K562 (cell line): ENCODE results near the gene BAIAP2. TPM values are rescaled to one million over a fixed set of nuclear protein-coding genes. Genes with fewer than 3 reads are reported as not detected.

Source experiments
- EP400 ChIP-seq: fragments of 450-650 bp; IDR thresholded peaks from 2 replicates; pipeline ENCODE4 v1.6.1; 2017; ENCODE audit warnings: antibody characterized with exemption, mild to moderate bottlenecking, moderate library complexity
- FOS ChIP-seq: IDR thresholded peaks from 3 replicates; pipeline ENCODE4 v1.6.1; 2011; ENCODE audit not compliant: insufficient read length; ENCODE audit errors: extremely low read depth
- ILK ChIP-seq: fragments of 450-650 bp; IDR thresholded peaks from 2 replicates; pipeline ENCODE4 v1.6.1; 2016; ENCODE audit warnings: missing genetic modification characterization, low read depth, mild to moderate bottlenecking, missing compliant biosample characterization, moderate library complexity, borderline replicate concordance
- KLF10 ChIP-seq: fragments of 250-450 bp; sonication (Bioruptor Pico); IDR thresholded peaks from 2 replicates; pipeline ENCODE4 v1.6.1; 2021; ENCODE audit warnings: matching md5 sums
- MEF2A ChIP-seq: IDR thresholded peaks from 2 replicates; pipeline ENCODE4 v1.6.1; 2011; ENCODE audit warnings: low read depth, mild to moderate bottlenecking, low read length, moderate library complexity; ENCODE audit not compliant: control insufficient read depth
- RFX5 ChIP-seq: IDR thresholded peaks from 2 replicates; pipeline ENCODE4 v1.6.1; 2011; ENCODE audit warnings: low read depth, mild to moderate bottlenecking, improper control_type of control experiment, low read length
- SNIP1 ChIP-seq: fragments of 450-650 bp; IDR thresholded peaks from 2 replicates; pipeline ENCODE4 v1.7.1; 2017; ENCODE audit warnings: low read depth, mild to moderate bottlenecking
- TBP ChIP-seq: optimal IDR thresholded peaks from 2 replicates; pipeline ENCODE3; 2011; ENCODE audit warnings: low read depth, low read length, improper control_type of control experiment
- ZC3H8 ChIP-seq: fragments of 450-650 bp; IDR thresholded peaks from 2 replicates; pipeline ENCODE4 v1.6.1; 2017
- ZNF431 ChIP-seq: sonication (generic); formaldehyde crosslinking; IDR thresholded peaks from 2 replicates; pipeline ENCODE4 v1.8.0; 2022; ENCODE audit warnings: mild to moderate bottlenecking, missing genetic modification reagents
- ZNF740 ChIP-seq, 3 experiments: fragments of 200-800 bp in 1 of 3; sonication (Bioruptor generic) in 1 of 3; sonication (generic) in 1 of 3; formaldehyde crosslinking in 1 of 3; IDR thresholded peaks; 2 replicates each; pipeline versions ENCODE4 v1.6.1 to v1.8.0; 2016 to 2022; ENCODE audit warnings: mild to moderate bottlenecking in 2 of 3, missing compliant biosample characterization in 2 of 3, missing genetic modification characterization in 2 of 3, missing genetic modification reagents in 1 of 3
- ZZZ3 ChIP-seq: fragments of 450-650 bp; IDR thresholded peaks from 2 replicates; pipeline ENCODE4 v1.6.1; 2016; ENCODE audit warnings: antibody characterized with exemption, mild to moderate bottlenecking, moderate library complexity
- polyA plus RNA-seq, 8 experiments: library from polyadenylated mRNA; depleted of rRNA in 4 of 8; stranded (reverse) in 5 of 8; unstranded in 3 of 8; fragments of >200 nt; fragmentation: Nextera tagmentation in 2 of 8; fragmentation: Illumina TruSeq in 1 of 8; extraction: Ambion mirVana in 2 of 8; extraction: Trizol in 1 of 8; gene quantifications; 2 replicates each; pipeline versions ENCODE4 v1.2.1 to v1.2.3, GENCODE V29; 2011 to 2014; ENCODE audit warnings: inconsistent platforms in 1 of 8, missing spikeins in 1 of 8
- total RNA-seq, 7 experiments: library from RNA; depleted of rRNA in 6 of 7; stranded (reverse); fragments of >200 nt in 6 of 7; fragmentation: Illumina TruSeq in 2 of 7; extraction: Trizol in 2 of 7; gene quantifications; 2 replicates each; pipeline versions ENCODE4 v1.2.1 to v1.2.3, GENCODE V29; 2011 to 2021; ENCODE audit warnings: low replicate concordance in 1 of 7
- TF ChIP-seq, protein P1 (sequence below): fragments of 250-450 bp; sonication (Bioruptor Pico); IDR thresholded peaks from 2 replicates; pipeline ENCODE4 v1.4.0; 2020; ENCODE audit warnings: mild to moderate bottlenecking, moderate library complexity
- TF ChIP-seq, protein P2 (sequence below): fragments of 450-650 bp; IDR thresholded peaks from 2 replicates; pipeline ENCODE4 v1.6.1; 2018; ENCODE audit not compliant: partially characterized antibody
- TF ChIP-seq, protein P3 (sequence below): sonication (generic); formaldehyde crosslinking; IDR thresholded peaks from 2 replicates; pipeline ENCODE4 v1.8.1; 2023; ENCODE audit warnings: mild to moderate bottlenecking, missing genetic modification reagents

The BAIAP2 gene
- total and polyA plus RNA-seq, 9 of the 15 experiments (the other 6 are each of a cell fraction or from before 2014, with no cell fraction given): 2.3 to 51.6 (median 18.4) TPM

- TF ChIP-seq, protein P1, sequence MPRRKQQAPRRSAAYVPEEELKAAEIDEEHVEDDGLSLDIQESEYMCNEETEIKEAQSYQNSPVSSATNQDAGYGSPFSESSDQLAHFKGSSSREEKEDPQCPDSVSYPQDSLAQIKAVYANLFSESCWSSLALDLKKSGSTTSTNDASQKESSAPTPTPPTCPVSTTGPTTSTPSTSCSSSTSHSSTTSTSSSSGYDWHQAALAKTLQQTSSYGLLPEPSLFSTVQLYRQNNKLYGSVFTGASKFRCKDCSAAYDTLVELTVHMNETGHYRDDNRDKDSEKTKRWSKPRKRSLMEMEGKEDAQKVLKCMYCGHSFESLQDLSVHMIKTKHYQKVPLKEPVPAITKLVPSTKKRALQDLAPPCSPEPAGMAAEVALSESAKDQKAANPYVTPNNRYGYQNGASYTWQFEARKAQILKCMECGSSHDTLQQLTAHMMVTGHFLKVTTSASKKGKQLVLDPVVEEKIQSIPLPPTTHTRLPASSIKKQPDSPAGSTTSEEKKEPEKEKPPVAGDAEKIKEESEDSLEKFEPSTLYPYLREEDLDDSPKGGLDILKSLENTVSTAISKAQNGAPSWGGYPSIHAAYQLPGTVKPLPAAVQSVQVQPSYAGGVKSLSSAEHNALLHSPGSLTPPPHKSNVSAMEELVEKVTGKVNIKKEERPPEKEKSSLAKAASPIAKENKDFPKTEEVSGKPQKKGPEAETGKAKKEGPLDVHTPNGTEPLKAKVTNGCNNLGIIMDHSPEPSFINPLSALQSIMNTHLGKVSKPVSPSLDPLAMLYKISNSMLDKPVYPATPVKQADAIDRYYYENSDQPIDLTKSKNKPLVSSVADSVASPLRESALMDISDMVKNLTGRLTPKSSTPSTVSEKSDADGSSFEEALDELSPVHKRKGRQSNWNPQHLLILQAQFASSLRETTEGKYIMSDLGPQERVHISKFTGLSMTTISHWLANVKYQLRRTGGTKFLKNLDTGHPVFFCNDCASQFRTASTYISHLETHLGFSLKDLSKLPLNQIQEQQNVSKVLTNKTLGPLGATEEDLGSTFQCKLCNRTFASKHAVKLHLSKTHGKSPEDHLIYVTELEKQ (CRISPR knock-in tag): no peak
- TF ChIP-seq, protein P2, sequence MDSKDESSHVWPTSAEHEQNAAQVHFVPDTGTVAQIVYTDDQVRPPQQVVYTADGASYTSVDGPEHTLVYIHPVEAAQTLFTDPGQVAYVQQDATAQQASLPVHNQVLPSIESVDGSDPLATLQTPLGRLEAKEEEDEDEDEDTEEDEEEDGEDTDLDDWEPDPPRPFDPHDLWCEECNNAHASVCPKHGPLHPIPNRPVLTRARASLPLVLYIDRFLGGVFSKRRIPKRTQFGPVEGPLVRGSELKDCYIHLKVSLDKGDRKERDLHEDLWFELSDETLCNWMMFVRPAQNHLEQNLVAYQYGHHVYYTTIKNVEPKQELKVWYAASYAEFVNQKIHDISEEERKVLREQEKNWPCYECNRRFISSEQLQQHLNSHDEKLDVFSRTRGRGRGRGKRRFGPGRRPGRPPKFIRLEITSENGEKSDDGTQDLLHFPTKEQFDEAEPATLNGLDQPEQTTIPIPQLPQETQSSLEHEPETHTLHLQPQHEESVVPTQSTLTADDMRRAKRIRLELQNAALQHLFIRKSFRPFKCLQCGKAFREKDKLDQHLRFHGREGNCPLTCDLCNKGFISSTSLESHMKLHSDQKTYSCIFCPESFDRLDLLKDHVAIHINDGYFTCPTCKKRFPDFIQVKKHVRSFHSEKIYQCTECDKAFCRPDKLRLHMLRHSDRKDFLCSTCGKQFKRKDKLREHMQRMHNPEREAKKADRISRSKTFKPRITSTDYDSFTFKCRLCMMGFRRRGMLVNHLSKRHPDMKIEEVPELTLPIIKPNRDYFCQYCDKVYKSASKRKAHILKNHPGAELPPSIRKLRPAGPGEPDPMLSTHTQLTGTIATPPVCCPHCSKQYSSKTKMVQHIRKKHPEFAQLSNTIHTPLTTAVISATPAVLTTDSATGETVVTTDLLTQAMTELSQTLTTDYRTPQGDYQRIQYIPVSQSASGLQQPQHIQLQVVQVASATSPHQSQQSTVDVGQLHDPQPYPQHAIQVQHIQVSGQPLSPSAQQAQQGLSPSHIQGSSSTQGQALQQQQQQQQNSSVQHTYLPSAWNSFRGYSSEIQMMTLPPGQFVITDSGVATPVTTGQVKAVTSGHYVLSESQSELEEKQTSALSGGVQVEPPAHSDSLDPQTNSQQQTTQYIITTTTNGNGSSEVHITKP: no peak
- TF ChIP-seq TBP (peak; percentile 98), SNIP1 (no peak), MEF2A (no peak), FOS (peak; percentile 43), RFX5 (no peak), KLF10 (no peak), ZC3H8 (no peak), ZZZ3 (no peak), EP400 (no peak), ZNF431 (peak; percentile 42; the same call in 1 of the 2 replicates), ILK (tag) (no peak), ZNF740 (CRISPR knock-in tag; IDR thresholded peaks at IDR 0.05) (no peak; the same call in 1 of the 2 replicates), ZNF740 (tag; IDR thresholded peaks at IDR 0.05) (peak in 1 of 2 experiments; percentile 56; a peak in 1 of 4 replicates)
- TF ChIP-seq, protein P3, sequence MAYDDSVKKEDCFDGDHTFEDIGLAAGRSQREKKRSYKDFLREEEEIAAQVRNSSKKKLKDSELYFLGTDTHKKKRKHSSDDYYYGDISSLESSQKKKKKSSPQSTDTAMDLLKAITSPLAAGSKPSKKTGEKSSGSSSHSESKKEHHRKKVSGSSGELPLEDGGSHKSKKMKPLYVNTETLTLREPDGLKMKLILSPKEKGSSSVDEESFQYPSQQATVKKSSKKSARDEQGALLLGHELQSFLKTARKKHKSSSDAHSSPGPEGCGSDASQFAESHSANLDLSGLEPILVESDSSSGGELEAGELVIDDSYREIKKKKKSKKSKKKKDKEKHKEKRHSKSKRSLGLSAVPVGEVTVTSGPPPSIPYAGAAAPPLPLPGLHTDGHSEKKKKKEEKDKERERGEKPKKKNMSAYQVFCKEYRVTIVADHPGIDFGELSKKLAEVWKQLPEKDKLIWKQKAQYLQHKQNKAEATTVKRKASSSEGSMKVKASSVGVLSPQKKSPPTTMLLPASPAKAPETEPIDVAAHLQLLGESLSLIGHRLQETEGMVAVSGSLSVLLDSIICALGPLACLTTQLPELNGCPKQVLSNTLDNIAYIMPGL: no peak
These were observed at the start of gene BAIAP2 (continued) for GRCh38 chr17:81034779-81035520.
